ENCODE results near the gene COG2.
"Not testable (repeated sequence)": the region's sequence is repeated elsewhere in the genome, so short reads cannot be mapped to it uniquely, and the experiment has no call there.

The COG2 gene

DNA sequence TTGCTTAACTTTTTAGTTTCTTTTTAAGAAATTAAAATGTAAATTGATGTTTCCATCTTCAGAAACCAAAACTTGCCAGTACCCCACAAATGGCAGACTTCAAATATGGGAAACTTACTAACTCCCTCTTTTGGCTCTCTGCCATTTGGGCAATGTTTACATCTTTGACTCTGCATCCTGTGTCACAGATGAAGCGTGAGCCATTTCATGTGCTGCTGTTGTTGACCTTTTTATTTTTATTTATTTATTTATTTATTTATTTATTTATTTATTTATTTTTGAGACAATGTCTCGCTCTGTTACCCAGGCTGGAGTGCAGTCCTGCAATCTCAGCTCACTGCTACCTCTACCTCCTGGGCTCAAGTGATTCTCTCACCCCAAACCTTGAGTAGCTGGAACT, 16.0 kb upstream of the COG2 start:
- no peak for DNase-seq (ENCODE audit: low read depth)

DNA sequence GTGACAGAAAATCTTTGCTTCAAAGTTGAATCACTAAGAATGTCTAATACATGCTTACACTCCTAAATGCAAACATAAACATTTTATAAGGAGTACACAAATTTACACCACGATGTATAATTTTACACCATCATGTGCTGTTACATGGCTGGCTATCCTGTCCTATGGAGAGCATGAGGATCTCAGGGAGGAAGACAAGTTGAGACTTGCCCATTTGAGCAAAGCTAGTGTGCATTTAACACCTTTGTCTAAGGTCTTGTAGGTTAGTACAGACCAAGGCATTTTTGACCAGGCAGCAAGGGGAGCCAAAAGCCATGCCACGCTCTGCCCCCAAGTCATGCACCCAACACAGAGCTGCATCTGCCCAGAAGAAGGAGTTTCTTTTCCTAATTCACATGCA, 14.5 kb upstream of the COG2 start:
- DNase-seq (ENCODE audit: low read depth): no peak

DNA sequence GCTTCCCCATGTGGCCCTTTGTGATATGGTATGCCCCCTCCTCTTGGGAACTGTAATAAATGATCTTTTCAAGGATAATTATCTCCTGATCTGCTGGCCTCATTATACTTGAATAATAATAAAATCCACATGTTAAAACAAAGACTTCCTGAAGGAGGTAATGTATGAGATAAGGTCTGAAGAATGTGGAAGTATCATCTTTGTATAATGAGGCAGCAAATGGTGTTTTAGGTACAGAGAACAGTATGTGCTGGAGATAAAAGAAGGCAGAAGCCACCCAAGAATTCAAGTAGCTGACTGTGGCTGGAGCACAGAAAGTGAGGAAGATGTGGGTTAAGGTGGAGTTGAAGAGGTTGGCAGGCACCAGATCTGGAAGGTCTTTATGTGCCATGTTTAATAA, 12.8 kb upstream of the COG2 start:
- DNase-seq (ENCODE audit: low read depth): no peak

DNA sequence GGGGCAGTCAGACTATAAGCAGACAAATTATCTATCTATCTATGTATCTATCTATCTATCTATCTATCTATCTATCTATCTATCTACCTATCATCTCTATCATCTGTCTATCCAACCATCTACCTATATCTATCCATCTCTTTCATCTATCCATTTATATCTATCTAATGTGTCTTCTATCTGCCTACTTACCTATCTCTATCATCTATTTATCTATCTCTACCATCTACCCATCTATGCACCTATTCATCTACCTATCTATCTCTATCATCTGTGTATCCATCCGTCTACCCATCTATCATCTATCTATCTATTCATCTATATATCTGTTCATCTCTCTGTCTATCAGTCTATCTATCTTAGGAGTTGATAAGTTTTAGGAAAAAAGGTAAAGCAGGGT, 10.8 kb upstream of the COG2 start:
- DNase-seq (ENCODE audit: low read depth): no peak

DNA sequence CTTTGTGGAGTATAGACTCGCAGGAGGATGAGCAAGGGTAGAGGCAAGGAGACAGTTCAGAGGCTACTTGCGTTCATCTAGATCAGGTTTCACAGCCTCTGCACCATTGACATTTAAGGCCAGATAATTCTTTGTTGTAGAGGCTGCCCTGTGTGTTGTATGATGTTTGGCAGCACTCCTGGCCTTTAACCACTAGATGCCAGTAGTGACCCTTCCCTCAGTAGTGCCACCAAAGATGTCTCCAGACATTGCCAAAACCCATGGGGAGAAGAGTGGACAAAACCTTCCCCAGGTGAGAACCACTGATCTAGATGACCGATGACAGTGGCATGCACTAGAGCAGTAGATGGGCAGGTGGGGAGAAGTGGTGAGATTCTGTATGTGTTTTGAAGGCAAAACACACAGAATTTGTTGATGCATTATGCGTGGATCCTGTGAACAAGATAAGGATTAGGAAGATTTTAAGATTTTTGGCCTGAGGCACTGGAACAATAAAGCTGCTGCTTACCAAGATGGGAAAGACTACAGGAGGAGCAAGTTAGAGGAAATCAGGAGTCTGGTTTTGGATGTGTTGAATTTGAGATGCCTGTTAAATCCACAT, 9.9 kb upstream of the COG2 start:
- peak; percentile 61 for DNase-seq (ENCODE audit: low read depth)

DNA sequence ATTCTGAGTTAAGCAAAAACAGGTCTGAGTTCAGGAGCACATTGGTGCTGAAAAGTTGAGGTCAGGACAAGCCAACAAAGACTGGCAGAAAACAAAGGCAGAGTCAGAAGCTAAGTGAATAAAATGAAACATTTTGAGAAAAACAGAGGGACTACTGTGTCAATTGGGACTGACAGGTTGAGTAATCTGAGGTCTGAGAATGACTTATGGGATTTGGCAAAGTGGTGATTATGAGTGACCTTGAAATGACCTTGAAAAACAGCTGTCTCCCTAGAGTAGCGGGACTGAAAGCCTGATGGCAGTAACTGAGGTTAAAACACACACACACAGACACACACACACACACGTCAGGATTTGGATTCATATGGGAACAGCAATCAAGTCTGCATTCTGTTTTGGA, 8.8 kb upstream of the COG2 start:
- DNase-seq (ENCODE audit: low read depth): no peak

DNA sequence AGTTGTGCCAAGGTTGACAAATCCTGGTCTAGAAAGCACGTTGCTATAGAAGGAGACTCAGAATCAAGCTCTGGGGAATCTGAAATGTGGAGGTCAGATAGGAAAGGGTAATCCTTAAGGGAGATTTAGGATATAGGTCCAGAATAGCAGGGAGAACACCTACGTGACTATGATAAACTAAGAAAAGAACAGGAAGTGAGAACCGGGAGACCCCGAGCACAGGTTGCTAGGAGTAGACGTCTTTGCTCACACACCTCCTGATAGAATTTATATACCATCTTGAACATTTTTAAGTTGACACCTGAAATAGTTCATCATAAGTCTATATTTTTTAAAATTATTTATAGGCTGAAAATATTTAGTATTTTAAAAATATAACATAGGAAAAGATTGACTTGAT, 7.9 kb upstream of the COG2 start:
- no peak for DNase-seq (ENCODE audit: low read depth)

DNA sequence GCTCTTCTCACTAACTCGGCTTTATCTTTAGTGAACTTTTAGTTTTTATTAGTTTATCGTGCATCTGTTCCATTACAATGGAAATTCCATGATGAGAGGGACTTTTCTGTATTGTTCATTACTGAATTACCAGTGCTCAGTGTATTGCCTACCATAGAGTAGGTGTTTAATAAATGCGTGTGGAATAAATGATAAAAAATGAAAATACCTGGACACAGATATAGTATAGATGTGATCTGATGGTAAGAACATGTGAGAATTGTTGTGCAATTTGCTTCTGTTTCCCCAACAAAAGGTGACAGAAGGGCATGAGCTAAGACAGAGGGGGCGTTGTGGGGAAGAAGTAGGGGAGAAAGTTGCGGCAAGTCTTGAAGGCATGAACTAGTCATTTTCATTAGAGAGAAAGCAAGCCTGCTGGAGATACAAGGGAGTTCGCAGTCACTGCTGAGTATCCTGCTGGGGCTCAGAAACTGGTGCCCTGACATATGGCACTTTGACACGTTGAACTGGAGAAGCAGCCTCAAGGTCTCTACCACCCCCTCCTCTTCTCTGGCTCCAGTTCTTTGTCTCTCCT, 5.6 kb upstream of the COG2 start:
- no peak for DNase-seq (ENCODE audit: low read depth)

DNA sequence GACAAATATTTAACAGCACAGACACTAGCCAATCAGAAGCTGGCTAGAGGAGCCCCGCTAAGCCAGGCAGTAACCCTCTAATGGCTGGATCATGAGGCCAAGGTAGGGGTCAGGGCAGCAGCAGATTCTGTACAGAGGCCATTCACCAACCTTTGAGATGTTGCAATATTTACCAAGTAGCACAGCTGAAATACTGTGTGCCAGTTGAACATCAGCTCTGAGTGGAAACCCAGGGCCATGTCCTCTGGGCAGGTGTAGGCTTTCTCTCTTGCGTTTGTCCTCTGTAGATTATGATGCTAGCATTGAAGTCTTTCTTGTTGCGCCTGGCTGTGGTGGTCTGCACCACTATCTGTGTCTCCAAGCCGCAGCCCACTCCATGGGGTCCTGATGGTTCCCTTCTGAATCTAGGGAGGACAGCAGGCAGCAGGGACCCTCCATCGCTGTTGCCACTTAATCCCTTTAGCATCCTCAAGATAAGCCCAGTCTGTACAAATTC, 2.5 kb upstream of the COG2 start:
- DNase-seq (ENCODE audit: low read depth): no peak

DNA sequence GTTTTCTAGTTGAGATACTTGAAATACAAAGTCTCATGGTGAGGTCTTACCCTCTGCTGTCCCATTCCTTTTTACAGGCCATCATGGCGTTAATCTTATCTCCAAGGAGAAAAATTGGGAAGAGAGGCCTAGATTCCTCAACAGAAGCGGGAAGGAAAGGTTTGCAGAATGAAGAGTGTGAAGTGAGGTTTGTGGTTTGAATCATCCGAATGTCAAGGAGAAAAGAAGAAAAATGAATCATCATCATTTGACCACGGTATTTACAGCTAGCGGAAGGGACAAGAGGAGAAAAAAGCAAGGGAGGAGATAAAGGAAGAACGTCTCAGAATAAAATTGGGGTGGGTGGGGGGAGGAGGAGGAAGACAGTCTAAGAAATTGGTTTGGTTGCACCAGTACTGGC, 935 bp upstream of the COG2 start:
- peak; percentile 82 for DNase-seq (ENCODE audit: low read depth)

DNA sequence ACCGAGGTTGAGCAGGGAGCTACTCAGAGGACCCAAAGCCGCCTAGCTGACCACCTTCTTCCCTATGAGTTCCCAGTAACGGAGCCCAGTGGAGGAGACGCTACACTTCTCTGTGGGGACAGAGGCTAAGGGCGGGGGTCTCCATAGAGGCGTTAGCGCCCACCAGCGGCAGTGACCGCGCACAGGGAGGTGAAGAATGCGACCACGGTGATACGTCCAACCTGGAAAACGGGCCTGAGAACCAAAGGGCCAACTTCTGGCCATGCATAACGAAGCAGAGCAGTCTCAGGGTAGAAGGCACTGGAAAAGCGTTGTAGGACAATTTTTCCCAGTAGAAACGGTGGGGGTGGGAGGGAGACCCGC, 400 bp upstream of the COG2 start:
- peak; percentile 2 for DNase-seq (ENCODE audit: low read depth)

DNA sequence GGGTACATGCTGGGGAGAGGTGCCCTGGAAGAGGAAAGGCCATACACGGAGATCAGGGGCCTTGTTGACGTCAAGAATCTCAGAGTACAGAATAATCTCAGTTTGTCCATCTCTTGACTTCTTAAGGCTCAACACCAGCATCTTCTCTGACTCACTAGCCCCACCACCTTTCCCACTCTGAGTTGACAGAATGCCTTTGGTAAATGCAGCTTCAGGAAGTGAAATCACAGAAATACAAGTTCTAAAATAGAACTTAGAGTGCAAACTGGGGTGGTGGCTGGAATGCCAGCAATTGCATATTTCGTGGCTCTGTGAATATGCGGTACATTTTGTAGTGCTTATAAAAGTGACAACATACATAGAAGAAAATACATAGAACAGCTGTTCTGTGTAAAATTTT, 1.6 kb downstream of the COG2 start:
- peak; percentile 30 for DNase-seq (ENCODE audit: low read depth)

DNA sequence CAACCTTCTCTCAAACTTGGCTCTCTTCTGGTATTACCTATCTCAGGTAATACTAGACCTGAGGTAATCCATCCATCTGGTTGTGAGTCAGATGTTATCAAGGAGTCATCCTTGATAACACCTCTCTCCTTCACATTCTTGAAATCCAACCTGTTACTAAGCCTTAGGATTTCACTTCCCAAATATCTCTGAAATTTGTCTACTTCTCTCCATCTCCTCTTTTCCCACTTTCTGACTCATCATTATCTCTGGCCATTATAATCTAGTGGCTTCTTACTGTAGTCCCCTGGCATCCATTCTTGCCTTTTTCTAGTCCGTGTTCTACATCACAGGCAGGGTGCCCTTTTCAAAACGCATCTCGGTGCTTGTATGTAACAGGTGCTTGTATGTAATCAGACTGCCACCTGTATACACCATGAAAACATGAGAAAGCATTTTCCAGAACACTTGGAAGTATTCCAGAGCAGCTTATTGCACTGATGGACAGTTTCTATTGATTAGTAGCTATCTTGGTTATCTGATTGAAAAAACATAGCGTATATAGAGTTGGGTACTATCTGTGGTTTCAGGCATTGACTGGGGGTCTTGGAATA, 4.5 kb downstream of the COG2 start:
- no peak for DNase-seq (ENCODE audit: low read depth)

DNA sequence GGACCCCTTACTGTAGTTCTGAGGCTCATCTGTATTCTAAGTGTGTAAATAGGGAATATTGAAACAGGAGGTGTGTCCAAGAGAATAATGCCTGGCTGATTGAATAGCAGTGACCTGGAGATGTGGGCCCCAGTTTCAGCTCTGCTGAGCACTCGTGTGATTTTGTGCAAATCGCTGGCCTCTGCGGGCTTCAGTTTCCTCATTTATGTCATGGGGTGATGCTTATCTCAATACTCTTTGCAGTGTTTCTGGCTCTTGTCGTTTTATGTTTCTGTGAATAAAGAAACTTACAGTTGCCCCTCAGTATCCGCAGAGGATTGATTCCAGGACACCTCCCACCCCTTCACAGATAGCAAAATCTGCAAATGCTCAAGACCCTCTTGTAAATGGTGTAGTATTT, 5.0 kb downstream of the COG2 start:
- no peak for DNase-seq (ENCODE audit: low read depth)

DNA sequence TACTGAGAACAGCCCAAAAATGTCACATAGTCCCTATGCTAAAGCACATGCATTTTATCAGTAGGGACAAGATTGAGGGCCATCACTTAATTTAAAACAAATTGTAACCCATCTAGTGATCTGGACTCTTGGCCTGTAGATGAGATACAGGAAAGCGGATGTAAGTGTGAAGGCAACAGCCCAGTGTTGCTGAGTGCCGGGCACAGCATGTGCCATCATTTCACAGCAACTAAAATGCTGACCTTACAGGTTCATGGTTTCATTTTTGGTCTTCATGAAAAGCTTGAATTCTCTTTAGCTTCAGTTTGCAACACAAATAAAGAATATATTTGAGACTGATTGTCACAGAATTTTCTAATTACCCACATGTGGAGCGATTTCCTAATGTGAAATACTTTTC, 5.8 kb downstream of the COG2 start:
- no peak for DNase-seq (ENCODE audit: low read depth)

DNA sequence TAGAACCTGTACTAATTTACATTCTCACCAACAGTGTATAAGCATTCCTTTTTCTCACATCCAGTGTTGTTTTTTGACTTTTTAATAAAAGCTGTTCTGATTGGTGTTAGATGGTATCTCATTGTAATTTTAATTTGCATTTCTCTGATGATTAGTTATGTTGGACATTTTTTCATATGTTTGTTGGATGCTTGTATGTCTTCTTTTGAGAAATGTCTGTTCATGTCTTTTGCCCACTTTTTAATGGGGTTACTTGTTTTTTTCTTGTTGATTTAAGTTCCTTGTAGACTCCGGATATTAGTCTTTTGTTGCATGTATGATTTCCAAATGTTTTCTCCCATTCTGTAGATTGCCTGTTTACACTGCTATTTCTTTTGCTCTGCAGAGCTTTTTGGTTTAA, 8.0 kb downstream of the COG2 start:
- DNase-seq (ENCODE audit: low read depth): no peak

DNA sequence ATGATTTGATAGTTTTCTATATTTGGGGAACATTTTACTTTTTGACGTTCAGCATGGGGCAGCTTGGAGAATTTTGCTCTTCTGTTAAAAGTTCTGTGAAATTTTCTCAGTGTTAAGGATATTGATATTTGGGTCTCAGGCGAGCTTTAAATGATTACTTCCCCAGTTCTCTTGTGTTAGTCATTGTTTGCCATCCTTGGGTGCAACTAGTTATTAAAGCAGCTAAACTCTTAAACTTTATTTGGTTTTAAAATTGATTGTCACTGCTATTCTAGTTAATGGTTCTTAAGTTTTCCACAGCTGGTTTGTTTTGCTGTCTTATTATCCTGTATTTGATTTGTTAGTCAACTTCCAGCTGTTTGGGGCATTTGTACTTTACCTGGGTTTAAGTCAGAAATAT, 9.0 kb downstream of the COG2 start:
- no peak for DNase-seq (ENCODE audit: low read depth)

DNA sequence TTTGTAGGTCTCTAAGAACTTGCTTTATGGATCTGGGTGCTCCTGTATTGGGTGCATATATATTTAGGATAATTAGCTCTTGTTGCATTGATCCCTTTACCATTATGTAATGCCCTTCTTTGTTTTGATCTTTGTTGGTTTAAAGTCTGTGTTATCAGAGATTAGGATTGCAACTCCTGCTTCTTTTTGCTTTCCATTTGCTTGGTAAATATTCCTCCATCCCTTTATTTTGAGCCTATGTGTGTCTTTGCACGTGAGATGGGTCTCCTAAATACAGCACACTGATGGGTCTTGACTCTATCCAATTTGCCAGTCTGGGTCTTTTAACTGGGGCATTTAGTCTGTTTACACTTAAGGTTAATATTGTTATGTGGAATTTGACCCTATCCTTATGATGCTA, 14.4 kb downstream of the COG2 start:
- not testable (repeated sequence) for DNase-seq (ENCODE audit: low read depth)

DNA sequence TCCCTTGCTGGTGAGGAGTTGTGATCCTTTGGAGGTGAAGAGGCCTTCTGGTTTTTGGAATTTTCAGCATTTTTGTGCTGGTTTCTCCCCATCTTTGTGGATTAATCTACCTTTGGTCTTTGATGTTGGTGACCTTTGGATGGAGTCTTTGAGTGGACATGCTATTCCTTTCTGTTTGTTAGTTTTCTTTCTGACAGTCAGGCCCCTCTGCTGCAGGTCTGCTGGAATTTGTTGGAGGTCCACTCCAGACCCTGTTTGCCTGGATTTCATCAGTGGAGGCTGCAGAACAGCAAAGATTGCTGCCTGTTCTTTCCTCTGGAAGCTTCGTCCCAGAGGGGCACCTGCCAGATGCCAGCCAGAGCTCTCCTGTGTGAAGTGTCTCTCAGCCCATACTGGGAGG, 15.8 kb downstream of the COG2 start:
- DNase-seq (ENCODE audit: low read depth): not testable (repeated sequence)

DNA sequence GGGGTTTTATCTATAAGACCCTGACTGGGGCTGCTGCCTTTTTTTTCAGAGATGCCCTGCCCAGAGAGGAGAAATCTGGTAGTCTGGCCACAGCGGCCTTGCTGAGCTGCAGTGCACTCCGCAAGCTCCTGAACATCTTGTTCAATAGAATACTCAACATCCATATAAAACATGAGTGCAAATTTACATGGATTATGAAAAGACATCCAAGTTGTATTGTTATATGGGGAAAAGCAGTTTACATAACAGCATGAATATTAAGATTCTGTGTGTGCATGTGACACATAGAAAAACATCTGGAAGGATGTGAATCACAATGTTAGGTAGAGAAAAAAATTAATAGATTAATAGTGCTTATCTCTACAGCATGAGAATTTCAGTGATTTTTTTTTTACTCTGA, 16.4 kb downstream of the COG2 start:
- DNase-seq (ENCODE audit: low read depth): no peak

DNA sequence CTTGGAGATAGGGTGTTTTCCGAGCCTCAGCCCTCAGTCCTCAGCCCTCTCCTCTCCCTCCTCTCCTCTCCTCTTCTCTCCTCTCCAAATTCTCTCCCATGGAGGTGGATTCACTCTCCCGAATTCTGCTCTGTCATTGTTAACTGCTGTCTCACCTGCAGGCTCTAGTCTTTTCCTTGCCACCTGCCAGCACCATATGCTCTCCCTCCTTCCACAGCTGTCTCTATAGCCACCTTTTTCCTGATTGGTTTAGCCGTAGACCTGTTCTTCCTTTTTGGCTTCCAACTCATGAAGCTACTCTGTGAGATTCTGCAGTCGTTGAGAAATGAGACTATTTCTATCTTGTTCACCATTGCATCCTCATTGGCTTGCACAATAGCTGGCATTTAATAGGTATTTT, 19.7 kb downstream of the COG2 start:
- no peak for DNase-seq (ENCODE audit: low read depth)

DNA sequence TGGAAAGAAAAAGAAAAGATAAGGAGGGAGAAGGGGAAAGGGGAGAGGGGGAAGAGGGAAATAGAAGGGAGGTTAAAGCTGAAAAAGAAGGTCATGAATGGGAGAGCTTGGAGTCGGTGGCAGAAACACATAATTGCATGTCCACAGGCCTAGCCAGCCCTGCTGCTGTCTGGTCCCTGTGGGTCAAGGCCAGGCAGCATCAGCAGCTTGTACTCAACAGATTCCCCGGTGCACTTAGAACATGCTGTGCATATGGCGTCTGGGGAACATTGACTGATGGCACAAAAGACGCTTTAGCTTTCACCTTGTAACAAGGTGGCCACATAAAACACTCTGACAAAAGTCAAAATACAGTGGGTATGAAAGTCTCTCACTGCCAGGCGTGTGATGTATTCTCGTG, 25.9 kb downstream of the COG2 start:
- DNase-seq (ENCODE audit: low read depth): no peak

DNA sequence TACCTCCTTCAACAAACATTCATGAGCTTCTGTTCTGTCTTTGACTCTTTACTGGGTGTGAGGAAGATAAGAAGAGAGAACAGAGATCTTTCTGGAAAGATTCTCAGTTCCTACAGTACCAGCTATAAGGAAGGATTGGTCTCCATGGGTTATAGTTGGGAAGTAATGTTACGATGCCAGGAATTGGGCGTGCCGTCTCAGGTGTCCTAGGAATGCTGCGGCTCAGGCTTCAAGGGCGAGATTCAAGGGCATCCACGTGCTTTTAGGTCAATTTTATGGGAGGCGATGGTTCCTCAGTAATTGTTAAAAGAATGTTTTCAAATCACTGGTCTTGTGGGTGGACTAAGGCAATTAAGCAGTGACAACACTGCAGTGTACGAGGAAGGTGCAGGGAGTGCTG, 27.3 kb downstream of the COG2 start:
- DNase-seq (ENCODE audit: low read depth): no peak

DNA sequence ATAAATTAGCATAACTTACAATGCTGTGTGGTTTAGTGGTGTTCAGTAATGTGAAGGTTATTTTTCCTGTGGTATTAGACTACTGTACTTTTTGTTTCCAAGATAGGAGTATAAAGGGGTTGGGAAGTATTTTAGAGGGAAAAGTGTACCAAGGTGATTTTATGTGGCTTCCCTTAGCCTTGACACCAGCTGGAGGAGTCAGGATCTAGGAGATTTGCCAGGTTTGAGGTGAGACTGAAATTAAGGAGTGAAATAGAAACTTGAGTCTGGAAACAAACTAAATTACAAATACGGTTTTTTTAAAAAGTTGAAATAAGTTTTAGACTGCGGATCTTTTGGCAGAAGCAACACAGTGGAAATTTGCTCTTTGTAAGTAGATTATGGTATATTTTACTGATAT, 32.3 kb downstream of the COG2 start:
- no peak for DNase-seq (ENCODE audit: low read depth)

Measured in ELR (cell line).